ENCODE data around the gene TCERG1L. TPM values are rescaled to one million over a fixed set of nuclear protein-coding genes. Genes with fewer than 3 reads are reported as not detected.

Gene TCERG1L
- total RNA-seq, 4 donors from 2014 or later, result 0.42 to 1.3 TPM; not detected in 2

DNA sequence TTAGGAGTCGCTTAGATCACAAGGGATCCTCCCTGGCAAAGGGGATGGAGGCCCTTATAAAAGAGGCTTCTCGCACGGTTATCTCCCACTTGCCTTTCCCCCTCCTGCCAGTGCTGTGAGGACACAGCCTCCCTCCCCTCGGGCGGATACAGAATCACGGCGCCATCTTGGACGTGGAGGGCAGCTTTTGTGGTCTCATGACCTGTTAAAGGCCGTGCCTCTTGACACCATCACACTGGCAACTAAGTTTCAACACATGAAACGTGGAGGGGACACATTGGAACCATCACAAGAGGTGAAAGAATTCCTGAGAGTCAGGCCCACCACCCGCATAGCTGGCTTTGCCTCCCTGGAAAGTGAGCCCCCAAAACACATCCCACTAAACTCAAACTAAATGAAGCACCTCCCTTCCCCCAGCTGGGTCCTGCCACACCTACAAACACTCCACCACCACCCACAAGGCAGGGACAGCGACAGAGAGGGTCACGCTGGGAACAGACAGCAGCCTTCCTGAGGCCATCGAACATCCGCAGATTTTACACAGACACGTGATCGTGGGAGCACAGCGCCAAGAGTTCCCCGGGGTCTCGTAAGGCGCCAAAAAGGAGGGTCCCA lies 110.6 kb downstream of the TCERG1L start:
- 81 to 88% methylated on average over 21 of the region's 21 CpGs for WGBS, 2 donors
- Histone ChIP-seq H3K4me1 (no peaks in the 10 kb centered on the region), H3K27me3 (no peaks in the 10 kb centered on the region), H3K9me3 (peaks cover 0 to 8% (median 0%) of the 10 kb centered on the region in 4 donors), H3K4me3 (no peak overlapping the region), H3K36me3 (no peaks in the 10 kb centered on the region), H3K27ac (no peak overlapping the region)
- TF ChIP-seq POLR2A (IDR thresholded peaks at IDR 0.05), result no peak
- TF ChIP-seq, protein P1, sequence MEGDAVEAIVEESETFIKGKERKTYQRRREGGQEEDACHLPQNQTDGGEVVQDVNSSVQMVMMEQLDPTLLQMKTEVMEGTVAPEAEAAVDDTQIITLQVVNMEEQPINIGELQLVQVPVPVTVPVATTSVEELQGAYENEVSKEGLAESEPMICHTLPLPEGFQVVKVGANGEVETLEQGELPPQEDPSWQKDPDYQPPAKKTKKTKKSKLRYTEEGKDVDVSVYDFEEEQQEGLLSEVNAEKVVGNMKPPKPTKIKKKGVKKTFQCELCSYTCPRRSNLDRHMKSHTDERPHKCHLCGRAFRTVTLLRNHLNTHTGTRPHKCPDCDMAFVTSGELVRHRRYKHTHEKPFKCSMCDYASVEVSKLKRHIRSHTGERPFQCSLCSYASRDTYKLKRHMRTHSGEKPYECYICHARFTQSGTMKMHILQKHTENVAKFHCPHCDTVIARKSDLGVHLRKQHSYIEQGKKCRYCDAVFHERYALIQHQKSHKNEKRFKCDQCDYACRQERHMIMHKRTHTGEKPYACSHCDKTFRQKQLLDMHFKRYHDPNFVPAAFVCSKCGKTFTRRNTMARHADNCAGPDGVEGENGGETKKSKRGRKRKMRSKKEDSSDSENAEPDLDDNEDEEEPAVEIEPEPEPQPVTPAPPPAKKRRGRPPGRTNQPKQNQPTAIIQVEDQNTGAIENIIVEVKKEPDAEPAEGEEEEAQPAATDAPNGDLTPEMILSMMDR (IDR thresholded peaks at IDR 0.05), result no peak
- no peak for DNase-seq (ENCODE audit: low spot score in 2 of 2)

DNA sequence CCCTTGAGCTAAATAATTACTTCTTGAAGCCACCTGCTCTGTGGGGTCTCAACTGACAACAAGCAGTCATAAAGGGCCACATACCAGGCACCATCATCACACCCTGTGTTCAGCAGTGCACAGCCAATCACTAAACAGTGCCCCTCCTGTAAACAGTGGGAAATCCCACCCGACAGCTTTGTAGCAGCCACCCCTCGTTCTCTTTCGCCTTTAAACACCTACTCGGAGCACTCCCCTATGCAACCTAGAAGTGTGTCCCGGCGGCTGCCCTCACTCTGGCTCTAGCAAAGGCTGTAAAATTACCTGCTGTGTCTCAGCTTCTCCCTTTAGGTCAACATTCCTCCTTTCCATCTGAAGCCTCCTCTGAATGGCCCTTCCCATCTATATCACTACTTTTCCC lies 111.9 kb downstream of the TCERG1L start:
- no peak for DNase-seq (ENCODE audit: low spot score in 2 of 2)
- no peaks in the 10 kb centered on the region for H3K27me3 ChIP-seq
- TF ChIP-seq, protein P1 (IDR thresholded peaks at IDR 0.05), result no peak
- TF ChIP-seq POLR2A (IDR thresholded peaks at IDR 0.05) (no peak), EP300 (IDR thresholded peaks at IDR 0.05) (no peak)
- peaks cover 0 to 8% (median 0%) of the 10 kb centered on the region in 4 donors for H3K9me3 ChIP-seq
- no peak overlapping the region for H3K4me3 ChIP-seq
- no peaks in the 10 kb centered on the region for H3K36me3 ChIP-seq
- no peaks in the 10 kb centered on the region for H3K4me1 ChIP-seq
- no peak overlapping the region for H3K27ac ChIP-seq
- 33 to 39% methylated on average over 6 of the region's 6 CpGs for WGBS, 2 donors

DNA sequence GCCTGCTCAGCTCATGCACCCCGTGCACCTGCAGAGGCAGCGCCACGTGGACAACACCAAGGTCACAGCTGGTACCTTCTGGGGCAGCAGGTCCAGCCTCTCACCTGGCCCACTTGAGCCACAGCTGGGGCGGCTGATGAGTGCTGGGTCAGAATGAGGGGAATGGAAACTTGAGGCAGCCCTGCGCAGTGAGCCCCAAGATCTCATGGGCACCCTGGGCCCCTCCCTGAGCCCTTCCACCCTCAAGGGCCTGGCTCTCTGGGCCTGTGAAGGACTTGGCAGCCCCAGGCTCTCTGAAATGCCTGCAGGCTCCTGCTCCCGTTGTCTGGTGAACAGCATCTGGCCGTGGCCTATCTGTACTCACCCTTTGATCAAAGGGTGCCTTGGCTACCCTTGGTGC lies 112.7 kb downstream of the TCERG1L start:
- Histone ChIP-seq H3K4me3 (no peak overlapping the region), H3K36me3 (no peaks in the 10 kb centered on the region), H3K4me1 (no peaks in the 10 kb centered on the region), H3K9me3 (peaks cover 0 to 7% (median 0%) of the 10 kb centered on the region in 4 donors), H3K27ac (no peak overlapping the region), H3K27me3 (no peaks in the 10 kb centered on the region)
- WGBS, 2 donors, result 65 to 88% methylated on average over 5 to 7 of the region's 7 CpGs
- TF ChIP-seq, protein P1 (IDR thresholded peaks at IDR 0.05), result no peak
- TF ChIP-seq POLR2A (IDR thresholded peaks at IDR 0.05) (no peak), EP300 (IDR thresholded peaks at IDR 0.05) (no peak)
- no peak for DNase-seq (ENCODE audit: low spot score in 2 of 2)

DNA sequence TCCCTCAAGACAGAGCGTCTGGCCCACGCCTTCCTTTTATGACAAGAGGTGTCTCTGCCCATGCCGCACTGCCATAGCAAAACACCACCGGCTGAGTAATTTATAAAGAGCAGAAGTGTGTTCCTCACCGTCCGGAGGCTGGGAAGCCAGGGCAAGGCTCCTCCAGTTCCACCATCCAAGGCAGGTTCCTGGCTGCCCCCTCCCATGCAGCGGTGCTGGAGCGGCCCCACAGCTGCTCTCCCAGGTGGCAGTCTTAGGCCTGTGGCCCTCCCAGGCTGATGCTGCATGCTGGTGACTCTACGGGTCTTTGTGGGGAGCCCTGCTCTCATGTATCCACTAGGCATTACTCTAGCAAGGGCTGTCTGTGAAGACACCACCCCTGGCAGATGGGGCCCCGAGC lies 113.1 kb downstream of the TCERG1L start:
- Histone ChIP-seq H3K36me3 (no peaks in the 10 kb centered on the region), H3K27ac (no peak overlapping the region), H3K27me3 (no peaks in the 10 kb centered on the region), H3K9me3 (peaks cover 0 to 7% (median 0%) of the 10 kb centered on the region in 4 donors), H3K4me1 (no peaks in the 10 kb centered on the region), H3K4me3 (no peak overlapping the region)
- 76 to 83% methylated on average over 8 to 10 of the region's 10 CpGs for WGBS, 2 donors
- DNase-seq (ENCODE audit: low spot score in 2 of 2), result no peak
- TF ChIP-seq EP300 (IDR thresholded peaks at IDR 0.05) (no peak), POLR2A (IDR thresholded peaks at IDR 0.05) (no peak)
- TF ChIP-seq, protein P1 (IDR thresholded peaks at IDR 0.05), result no peak

DNA sequence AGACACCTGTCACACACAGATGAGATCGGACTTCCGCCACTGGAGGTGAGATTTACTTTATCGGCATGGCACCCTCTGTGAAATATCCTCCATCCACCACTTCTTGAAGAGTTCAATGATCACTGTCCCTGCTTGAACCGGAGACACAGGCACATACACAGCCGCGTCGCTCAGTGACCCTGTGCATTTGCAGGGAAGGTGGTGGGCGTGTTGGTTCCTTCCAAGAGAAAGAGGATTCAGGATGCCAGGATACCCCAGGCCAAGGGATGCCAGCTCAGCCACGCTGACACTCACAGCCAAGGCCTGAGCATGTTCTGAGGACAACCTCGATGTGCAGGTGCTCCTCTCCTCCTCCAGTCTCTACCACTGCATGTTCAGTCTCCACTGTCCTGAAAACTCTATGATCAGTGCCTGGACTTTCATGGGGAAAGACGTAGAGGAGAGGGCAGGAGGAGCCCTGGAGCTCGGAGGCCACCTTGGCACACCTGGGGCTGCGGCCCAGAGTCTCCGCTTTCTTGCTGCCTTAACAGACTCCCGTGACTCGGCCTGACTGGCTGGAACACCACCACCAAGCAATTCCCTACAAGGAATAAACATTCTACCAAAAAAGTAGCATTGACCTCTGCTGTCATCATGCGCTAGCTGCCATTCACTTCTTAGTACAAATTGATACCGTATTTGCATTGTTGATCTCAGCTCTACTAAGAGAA lies 115.2 kb downstream of the TCERG1L start:
- H3K9me3 ChIP-seq, result peaks cover 0 to 18% (median 0%) of the 10 kb centered on the region in 4 donors
- WGBS, 2 donors, result 88% methylated on average over 17 to 18 of the region's 18 CpGs
- no peaks in the 10 kb centered on the region for H3K4me1 ChIP-seq
- no peaks in the 10 kb centered on the region for H3K27me3 ChIP-seq
- TF ChIP-seq EP300 (IDR thresholded peaks at IDR 0.05), result no peak
- no peak for TF ChIP-seq POLR2A (IDR thresholded peaks at IDR 0.05)
- TF ChIP-seq, protein P1 (IDR thresholded peaks at IDR 0.05), result no peak
- no peak overlapping the region for H3K4me3 ChIP-seq
- H3K36me3 ChIP-seq, result no peaks in the 10 kb centered on the region
- no peak overlapping the region for H3K27ac ChIP-seq
- no peak for DNase-seq (ENCODE audit: low spot score in 2 of 2)

Data from tibial nerve (tissue), 4 donors.